B cell (primary cell): ENCODE measurements around the gene VPS45. TPM values are rescaled to one million over a fixed set of nuclear protein-coding genes. Genes with fewer than 3 reads are reported as not detected.

Source experiments
- ATAC-seq: fragments of 200-7000 bp; cut with Tn5 transposase; one replicate; pipeline ENCODE4 v1.10.0; 2021; ENCODE audit warnings: low read depth, mild to moderate bottlenecking, moderate number of reproducible peaks, moderate library complexity
- CTCF ChIA-PET: fragments of 350-600 bp; sonication (Branson Sonifier 250); formaldehyde crosslinking; loops from one replicate; lab custom pipeline; 2021; ENCODE audit warnings: antibody characterized with exemption, inconsistent platforms; lab: Charles Lee
- POLR2A ChIA-PET: fragments of 350-600 bp; sonication (Branson Sonifier 250); formaldehyde crosslinking; loops from one replicate; lab custom pipeline; 2021; ENCODE audit warnings: antibody characterized with exemption; lab: Charles Lee
- DNase-seq: peaks from one replicate; pipeline ENCODE4 v3.0.0; 2013
- H2AFZ ChIP-seq: 2 replicates; pipeline ENCODE4 v1.6.1; 2012; ENCODE audit warnings: mild to moderate bottlenecking, low read depth, low read length; ENCODE audit not compliant: insufficient read depth, poor library complexity, severe bottlenecking
- H3K27ac ChIP-seq, 2 donors: 1 replicate in 1 of 2; 2 replicates in 1 of 2; pipeline ENCODE4 v1.5.1; 2012 to 2013; ENCODE audit warnings: low read length in 2 of 2, mild to moderate bottlenecking in 2 of 2, moderate library complexity in 1 of 2
- H3K27me3 ChIP-seq, 4 experiments: fragments of 200-600 bp in 1 of 4; sonication (generic) in 1 of 4; replicated peaks in 1 of 4; 1 replicate in 2 of 4; 2 replicates in 2 of 4; pipeline versions ENCODE4 v1.6.1 to v1.7.0; 2013 to 2016; ENCODE audit warnings: low read length in 3 of 4, mild to moderate bottlenecking in 2 of 4, mixed read lengths in 1 of 4, moderate library complexity in 1 of 4; ENCODE audit not compliant: insufficient read depth in 4 of 4, control insufficient read depth in 3 of 4; ENCODE audit errors: control extremely low read depth in 1 of 4
- H3K36me3 ChIP-seq, 2 experiments: replicated peaks in 1 of 2; 1 replicate in 1 of 2; 2 replicates in 1 of 2; pipeline versions ENCODE4 v1.6.1 to v1.7.1; 2013; ENCODE audit warnings: low read length in 1 of 2; ENCODE audit not compliant: insufficient read depth in 2 of 2, control insufficient read depth in 1 of 2; ENCODE audit errors: control extremely low read depth in 1 of 2, extremely low read depth in 1 of 2
- H3K4me1 ChIP-seq, 2 donors: fragments of 200-600 bp in 1 of 2; sonication (generic) in 1 of 2; 1 replicate in 1 of 2; 2 replicates in 1 of 2; pipeline versions ENCODE4 v1.5.1 to v1.6.1; 2013 to 2017; ENCODE audit warnings: low read length in 2 of 2; ENCODE audit not compliant: control insufficient read depth in 2 of 2, insufficient read depth in 2 of 2
- H3K4me2 ChIP-seq: replicated peaks from 2 replicates; pipeline ENCODE3; 2012; ENCODE audit warnings: mild to moderate bottlenecking, low read depth, low read length; ENCODE audit not compliant: poor library complexity, severe bottlenecking
- H3K4me3 ChIP-seq, 5 experiments: fragments of 200-600 bp in 1 of 5; sonication (generic) in 1 of 5; 1 replicate in 3 of 5; 2 replicates in 2 of 5; pipeline versions ENCODE4 v1.5.1 to v1.7.0; 2011 to 2016; ENCODE audit warnings: low read length in 4 of 5, mild to moderate bottlenecking in 4 of 5, low read depth in 2 of 5, control low read depth in 1 of 5, moderate library complexity in 1 of 5; ENCODE audit not compliant: insufficient read depth in 1 of 5; ENCODE audit errors: control extremely low read depth in 1 of 5, extremely low read depth in 1 of 5
- H3K79me2 ChIP-seq: fragments of 200-600 bp; sonication (generic); one replicate; pipeline ENCODE4 v1.6.0; 2016; ENCODE audit warnings: low read length; ENCODE audit not compliant: control insufficient read depth, insufficient read depth
- H3K9ac ChIP-seq: fragments of 200-600 bp; sonication (generic); 2 replicates; pipeline ENCODE4 v1.6.1; 2017; ENCODE audit warnings: mild to moderate bottlenecking, low read length, moderate library complexity
- H3K9me3 ChIP-seq, 3 donors: one replicate each; pipeline versions ENCODE4 v1.6.1 to v1.7.1; 2013; ENCODE audit warnings: low read length in 2 of 3; ENCODE audit not compliant: control insufficient read depth in 2 of 3, insufficient read depth in 1 of 3; ENCODE audit errors: control extremely low read depth in 1 of 3
- H4K20me1 ChIP-seq: 2 replicates; pipeline ENCODE4 v1.6.0; 2012; ENCODE audit warnings: mild to moderate bottlenecking, low read length; ENCODE audit not compliant: insufficient read depth, control insufficient read depth, poor library complexity, severe bottlenecking
- H3K27ac Mint-ChIP-seq: one replicate; pipeline ENCODE4 v1.8.0; 2021; ENCODE audit warnings: mixed read lengths
- H3K27me3 Mint-ChIP-seq: one replicate; pipeline ENCODE4 v1.8.0; 2021; ENCODE audit warnings: mixed read lengths
- H3K4me1 Mint-ChIP-seq: one replicate; pipeline ENCODE4 v1.8.0; 2021; ENCODE audit warnings: mixed read lengths
- H3K4me3 Mint-ChIP-seq: one replicate; pipeline ENCODE4 v1.8.0; 2021; ENCODE audit warnings: mixed read lengths
- H3K9me3 Mint-ChIP-seq: one replicate; pipeline ENCODE4 v1.8.0; 2022; ENCODE audit warnings: mixed read lengths; ENCODE audit not compliant: insufficient read depth
- EZH2 ChIP-seq: IDR thresholded peaks from 2 replicates; pipeline ENCODE4 v1.6.1; 2012; ENCODE audit warnings: borderline replicate concordance, low read depth, mild to moderate bottlenecking, moderate library complexity, low read length; ENCODE audit not compliant: insufficient read depth, poor library complexity, severe bottlenecking
- WGBS: methylation state at CpG from one replicate; pipeline ENCODE4 v1.1.5; 2013; ENCODE audit warnings: missing lambda C conversion rate; ENCODE audit not compliant: insufficient coverage; 5-methylcytosine and 5-hydroxymethylcytosine counted together
- intact Hi-C: fragments of 100-400 bp; cut with micrococcal nuclease; formaldehyde crosslinking; loops from one replicate; pipeline ENCODE4 v1.10.0; 2022
- polyA plus RNA-seq: library from polyadenylated mRNA; depleted of rRNA; stranded (reverse); fragments of >200 nt; gene quantifications from 2 replicates; pipeline ENCODE4 v1.2.3, GENCODE V29; 2012
- total RNA-seq, 2 donors: library from RNA; stranded (reverse); fragments of 120-200 nt in 1 of 2; gene quantifications; 1 replicate in 1 of 2; 2 replicates in 1 of 2; pipeline versions ENCODE4 v1.2.3 to v1.2.4, GENCODE V29; 2013 to 2022
- TF ChIP-seq, protein P1 (sequence below): fragments of 200-600 bp; IDR thresholded peaks from one replicate; pipeline ENCODE4 v1.8.0; 2022; ENCODE audit warnings: antibody characterized with exemption, mild to moderate bottlenecking

Gene VPS45
- total and polyA plus RNA-seq, 2 donors (not counting 1 experiment from before 2014, with no cell fraction given), result 23.4 to 49.1 TPM

DNA sequence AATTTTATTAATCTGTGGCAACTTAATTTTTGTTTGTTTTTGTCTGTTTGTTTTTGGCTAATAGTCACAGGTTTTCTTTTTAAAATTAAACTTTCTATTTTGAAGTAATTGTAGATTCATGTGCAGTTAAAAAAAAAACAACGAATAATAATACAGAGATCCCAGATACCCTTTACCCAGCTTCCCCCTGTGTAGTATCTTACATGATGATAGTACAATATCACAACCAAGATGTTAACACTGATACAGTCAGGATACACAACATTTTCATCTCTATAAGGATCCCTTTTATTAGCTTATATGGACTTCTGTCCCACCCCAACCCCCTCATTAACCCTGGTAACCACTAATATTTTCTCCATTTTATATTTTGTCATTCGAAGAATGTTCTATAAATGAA is 5.9 kb downstream of the VPS45 start:
- Histone ChIP-seq H3K4me1 (peaks cover 0 to 12% of the 10 kb centered on the region in 2 donors), H3K36me3 (peaks cover 0 to 24% of the 10 kb centered on the region in 2 experiments), H4K20me1 (no peaks in the 10 kb centered on the region), H2AFZ (no peak overlapping the region), H3K4me2 (no peak overlapping the region), H3K27ac (no peak overlapping the region), H3K9me3 (no peaks in the 10 kb centered on the region), H3K4me3 (no peak overlapping the region), H3K79me2 (peaks cover 7% of the 10 kb centered on the region), H3K27me3 (no peaks in the 10 kb centered on the region), H3K9ac (no peak overlapping the region)
- Mint-ChIP-seq H3K27me3 (no peaks in the 10 kb centered on the region), H3K27ac (no peak overlapping the region), H3K4me3 (no peak overlapping the region), H3K9me3 (no peaks in the 10 kb centered on the region), H3K4me1 (peaks cover 33% of the 10 kb centered on the region)
- no CpG with 5 or more reads among the region's 2 CpGs for WGBS
- ATAC-seq (no peak), DNase-seq (no peak)
- ChIA-PET CTCF (interaction anchor here (0.6 to 21.1 kb wide), 29 partner anchors 8 to 208 kb away, joined by 3 to 637 read pairs (median 5); partner anchors contain the start of genes CA14 and PLEKHO1), POLR2A (interaction anchor here (0.5 to 2.4 kb wide), 9 partner anchors 10 to 222 kb away, joined by 3 to 11 read pairs (median 4); partner anchors contain the start of gene PLEKHO1)
- intact Hi-C loops, result loop anchor here (1.0 to 5.0 kb wide), 4 partner anchors 96 to 294 kb away; no protein-coding TSS in a partner anchor
- no peak for TF ChIP-seq EZH2
- TF ChIP-seq, protein P1, sequence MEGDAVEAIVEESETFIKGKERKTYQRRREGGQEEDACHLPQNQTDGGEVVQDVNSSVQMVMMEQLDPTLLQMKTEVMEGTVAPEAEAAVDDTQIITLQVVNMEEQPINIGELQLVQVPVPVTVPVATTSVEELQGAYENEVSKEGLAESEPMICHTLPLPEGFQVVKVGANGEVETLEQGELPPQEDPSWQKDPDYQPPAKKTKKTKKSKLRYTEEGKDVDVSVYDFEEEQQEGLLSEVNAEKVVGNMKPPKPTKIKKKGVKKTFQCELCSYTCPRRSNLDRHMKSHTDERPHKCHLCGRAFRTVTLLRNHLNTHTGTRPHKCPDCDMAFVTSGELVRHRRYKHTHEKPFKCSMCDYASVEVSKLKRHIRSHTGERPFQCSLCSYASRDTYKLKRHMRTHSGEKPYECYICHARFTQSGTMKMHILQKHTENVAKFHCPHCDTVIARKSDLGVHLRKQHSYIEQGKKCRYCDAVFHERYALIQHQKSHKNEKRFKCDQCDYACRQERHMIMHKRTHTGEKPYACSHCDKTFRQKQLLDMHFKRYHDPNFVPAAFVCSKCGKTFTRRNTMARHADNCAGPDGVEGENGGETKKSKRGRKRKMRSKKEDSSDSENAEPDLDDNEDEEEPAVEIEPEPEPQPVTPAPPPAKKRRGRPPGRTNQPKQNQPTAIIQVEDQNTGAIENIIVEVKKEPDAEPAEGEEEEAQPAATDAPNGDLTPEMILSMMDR, result no peak

DNA sequence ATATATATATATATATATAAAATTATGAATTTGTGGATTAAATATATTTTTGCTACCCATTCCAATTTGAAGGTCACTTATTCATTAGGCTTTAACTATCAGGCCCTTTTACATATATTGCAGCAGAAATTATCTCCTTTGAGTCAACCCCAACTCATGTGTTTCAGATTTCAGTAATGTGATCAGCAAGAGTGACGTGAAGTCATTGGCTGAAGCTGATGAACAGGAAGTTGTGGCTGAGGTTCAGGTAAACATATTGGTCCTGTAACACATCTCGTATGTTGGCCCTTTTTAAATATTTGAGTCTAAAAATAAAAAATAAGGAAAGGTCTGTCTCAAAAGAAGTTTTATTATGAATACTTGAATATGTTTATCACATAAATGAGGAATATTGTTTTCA is 8.5 kb downstream of the VPS45 start:
- Histone ChIP-seq H4K20me1 (no peaks in the 10 kb centered on the region), H3K4me1 (peaks cover 3 to 18% of the 10 kb centered on the region in 2 donors), H3K4me3 (no peak overlapping the region), H2AFZ (no peak overlapping the region), H3K4me2 (peak overlapping the region; percentile 14), H3K79me2 (peaks cover 7% of the 10 kb centered on the region), H3K27ac (no peak overlapping the region), H3K9me3 (no peaks in the 10 kb centered on the region), H3K36me3 (peaks cover 0 to 30% of the 10 kb centered on the region in 2 experiments), H3K27me3 (no peaks in the 10 kb centered on the region), H3K9ac (no peak overlapping the region)
- peak; percentile 27 for DNase-seq
- H3K4me1 Mint-ChIP-seq, result peaks cover 29% of the 10 kb centered on the region
- WGBS, result 67% methylated on average over 1 of the region's 2 CpGs
- no peaks in the 10 kb centered on the region for H3K9me3 Mint-ChIP-seq
- POLR2A ChIA-PET, result interaction anchor here (0.7 to 1.9 kb wide), 2 partner anchors 85 to 89 kb away, joined by 3 to 6 read pairs; no protein-coding TSS in a partner anchor
- peak overlapping the region; percentile 2 for H3K4me3 Mint-ChIP-seq
- TF ChIP-seq, protein P1, result no peak
- no peak for TF ChIP-seq EZH2
- CTCF ChIA-PET, result interaction anchor here (1.0 to 21.1 kb wide), 4 partner anchors 8 to 112 kb away, joined by 3 to 637 read pairs (median 133); no protein-coding TSS in a partner anchor
- ATAC-seq, result no peak
- no peak overlapping the region for H3K27ac Mint-ChIP-seq
- H3K27me3 Mint-ChIP-seq, result no peaks in the 10 kb centered on the region
- intact Hi-C loops, result no loop called here
